Mammary epithelial cell (primary cell): ENCODE data around the gene VPS51.

ENCODE experiments used
- EZH2 ChIP-seq: IDR thresholded peaks from 2 replicates; pipeline ENCODE4 v1.6.1; 2012; ENCODE audit warnings: low read length, inconsistent platforms, borderline replicate concordance
- TF ChIP-seq, protein P1 (sequence below), 2 donors: IDR thresholded peaks in 1 of 2; conservative IDR thresholded peaks in 1 of 2; 2 replicates each; pipeline ENCODE4 v1.5.1; 2011 to 2012; ENCODE audit warnings: inconsistent platforms in 2 of 2, low read length in 2 of 2, mild to moderate bottlenecking in 2 of 2, control low read depth in 1 of 2, low read depth in 1 of 2; ENCODE audit not compliant: insufficient read depth in 1 of 2; ENCODE audit errors: extremely low read depth in 1 of 2

- TF ChIP-seq, protein P1, sequence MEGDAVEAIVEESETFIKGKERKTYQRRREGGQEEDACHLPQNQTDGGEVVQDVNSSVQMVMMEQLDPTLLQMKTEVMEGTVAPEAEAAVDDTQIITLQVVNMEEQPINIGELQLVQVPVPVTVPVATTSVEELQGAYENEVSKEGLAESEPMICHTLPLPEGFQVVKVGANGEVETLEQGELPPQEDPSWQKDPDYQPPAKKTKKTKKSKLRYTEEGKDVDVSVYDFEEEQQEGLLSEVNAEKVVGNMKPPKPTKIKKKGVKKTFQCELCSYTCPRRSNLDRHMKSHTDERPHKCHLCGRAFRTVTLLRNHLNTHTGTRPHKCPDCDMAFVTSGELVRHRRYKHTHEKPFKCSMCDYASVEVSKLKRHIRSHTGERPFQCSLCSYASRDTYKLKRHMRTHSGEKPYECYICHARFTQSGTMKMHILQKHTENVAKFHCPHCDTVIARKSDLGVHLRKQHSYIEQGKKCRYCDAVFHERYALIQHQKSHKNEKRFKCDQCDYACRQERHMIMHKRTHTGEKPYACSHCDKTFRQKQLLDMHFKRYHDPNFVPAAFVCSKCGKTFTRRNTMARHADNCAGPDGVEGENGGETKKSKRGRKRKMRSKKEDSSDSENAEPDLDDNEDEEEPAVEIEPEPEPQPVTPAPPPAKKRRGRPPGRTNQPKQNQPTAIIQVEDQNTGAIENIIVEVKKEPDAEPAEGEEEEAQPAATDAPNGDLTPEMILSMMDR (conservative IDR thresholded peaks at IDR 0.05 in 1 of 2, IDR thresholded peaks at IDR 0.05 in 1 of 2; ENCODE audit: extremely low read depth in 1 of 2, insufficient read depth in 1 of 2, low read depth in 1 of 2, low read length in 2 of 2), result no peak
- no peak for TF ChIP-seq EZH2
These were observed 12.6 kb downstream of the VPS51 start for GRCh38 chr11:65108469-65109123.
